ENCODE results near the gene KLF6.

Gene KLF6

DNA sequence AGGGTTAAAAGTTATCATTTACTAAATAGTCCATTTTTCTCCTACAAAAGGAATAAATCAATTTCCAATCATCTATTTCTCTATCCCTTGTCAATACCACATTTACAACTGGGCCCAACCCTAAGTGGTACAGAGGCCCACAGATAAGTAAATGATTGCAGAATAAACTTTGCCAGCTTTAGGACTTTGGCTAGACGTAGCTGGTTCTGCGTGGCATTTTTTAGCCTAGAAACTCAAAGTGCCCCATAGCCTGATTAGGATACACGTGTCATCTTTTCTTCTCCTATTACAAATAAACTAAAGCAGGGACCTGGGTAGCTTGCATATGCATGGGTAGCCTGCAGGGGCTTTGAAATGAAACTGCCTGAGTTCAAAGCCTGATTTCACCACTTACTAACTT is 56.4 kb downstream of the KLF6 start:
- no peak for DNase-seq (ENCODE audit: low read depth)

DNA sequence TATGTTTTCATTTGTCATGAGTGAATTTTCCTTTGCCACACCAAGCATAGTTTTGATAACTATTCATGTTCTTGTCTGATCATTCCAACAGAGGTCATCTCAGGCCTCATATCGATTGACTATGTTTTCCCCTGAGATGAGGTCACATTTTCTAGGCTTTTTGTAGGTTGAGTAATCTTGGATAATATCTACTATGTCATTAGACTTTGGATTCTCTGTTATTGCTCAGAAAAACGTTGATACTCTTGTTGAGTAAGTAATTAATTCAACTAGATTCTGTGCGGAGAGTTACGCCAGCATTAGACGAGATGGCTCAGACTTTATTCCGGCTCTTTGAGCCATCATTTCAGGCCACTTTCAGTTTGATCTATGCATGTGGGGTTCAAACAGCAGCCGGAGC is 57.7 kb downstream of the KLF6 start:
- DNase-seq (ENCODE audit: low read depth), result no peak

All from HS-27A (cell line).